Right lung (tissue), 5 donors: ENCODE data around the gene CBR4. TPM values are rescaled to one million over a fixed set of nuclear protein-coding genes. Genes with fewer than 3 reads are reported as not detected.
"Not testable (repeated sequence)": the region's sequence is repeated elsewhere in the genome, so short reads cannot be mapped to it uniquely, and the experiment has no call there.

Experiments used
- DNase-seq, 2 donors: peaks; one replicate each; pipeline ENCODE4 v3.0.0-alpha.2; 2013
- polyA plus RNA-seq, 5 donors: library from polyadenylated mRNA; unstranded; fragments of 120-200 nt; gene quantifications; one replicate each; pipeline versions ENCODE4 v1.2.1 to v1.2.3, GENCODE V29; 2013; ENCODE audit warnings: inconsistent platforms in 1 of 5, low replicate concordance in 1 of 5; ENCODE audit not compliant: insufficient read length in 5 of 5, insufficient read depth in 1 of 5

Gene CBR4
- polyA plus RNA-seq, 5 donors: 20.8 to 37.5 (median 32.0) TPM

- DNase-seq: not testable (repeated sequence)
Measured at GRCh38 chr4:169035871-169036620, 26.0 kb upstream of the CBR4 start.

DNA sequence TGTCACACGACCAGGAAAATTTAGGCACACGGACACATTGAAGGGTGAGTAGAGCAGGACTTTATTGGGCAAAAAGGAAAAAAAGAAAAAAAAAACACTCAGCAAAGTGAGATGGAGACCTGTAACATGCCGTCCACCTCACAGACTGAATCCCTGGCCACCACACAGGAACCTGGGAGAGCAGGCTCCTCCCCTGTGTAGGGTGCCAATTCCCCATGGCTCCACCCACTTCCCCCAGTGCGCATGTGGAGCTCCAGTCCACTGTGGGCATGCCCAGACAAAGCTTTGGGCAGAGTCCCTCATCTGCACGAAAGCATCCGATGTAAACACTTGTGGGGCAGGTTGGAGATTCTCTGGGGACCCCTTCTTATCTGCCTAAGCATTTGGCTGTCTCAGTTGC, 23.6 kb upstream of the CBR4 start:
- DNase-seq: no peak

- DNase-seq: no peak
Measured at GRCh38 chr4:169032883-169033645, 23.0 kb upstream of the CBR4 start.

DNA sequence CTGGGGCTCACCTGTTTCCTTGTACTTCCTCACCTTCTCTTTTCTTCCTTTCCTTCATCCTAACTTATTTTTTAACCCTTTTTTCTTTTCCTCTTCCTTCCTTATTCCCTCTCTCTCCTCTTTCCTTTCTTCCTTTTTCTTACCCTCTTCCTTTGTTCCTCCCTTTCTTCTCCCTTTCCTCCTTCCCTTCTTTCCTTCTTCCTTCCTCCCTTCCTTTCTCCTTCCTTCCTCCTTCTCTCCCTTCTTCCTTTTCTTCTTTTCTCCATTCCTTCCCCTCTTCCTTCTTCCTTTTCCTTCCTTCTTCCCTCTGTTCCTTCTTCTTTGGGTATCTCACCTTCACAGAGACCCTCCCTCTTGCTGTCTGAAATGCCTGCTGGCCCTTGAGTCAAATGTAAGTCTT, 22.1 kb upstream of the CBR4 start:
- DNase-seq: no peak

- DNase-seq: no peak
Measured at GRCh38 chr4:169031392-169031791, 21.3 kb upstream of the CBR4 start.

- DNase-seq: no peak
Measured at GRCh38 chr4:169030562-169030982, 20.5 kb upstream of the CBR4 start.

DNA sequence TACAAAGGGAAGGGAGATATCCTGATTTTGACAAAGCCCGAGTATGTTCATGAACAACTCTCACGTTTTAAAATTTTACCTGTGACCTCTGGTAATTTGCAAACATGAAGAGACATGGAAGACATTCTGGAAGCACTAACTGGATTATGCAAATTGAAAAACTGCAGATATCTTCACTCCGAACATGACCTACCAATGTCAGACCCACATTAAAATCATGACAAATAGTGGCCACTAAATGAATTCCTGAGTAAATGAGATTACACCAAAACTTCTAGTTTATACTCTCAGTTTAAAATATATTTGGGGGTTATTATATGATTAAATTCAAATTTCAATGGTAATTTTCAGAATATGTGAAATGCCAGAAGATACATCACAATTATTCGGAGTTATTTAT, 19.9 kb upstream of the CBR4 start:
- no peak for DNase-seq

DNA sequence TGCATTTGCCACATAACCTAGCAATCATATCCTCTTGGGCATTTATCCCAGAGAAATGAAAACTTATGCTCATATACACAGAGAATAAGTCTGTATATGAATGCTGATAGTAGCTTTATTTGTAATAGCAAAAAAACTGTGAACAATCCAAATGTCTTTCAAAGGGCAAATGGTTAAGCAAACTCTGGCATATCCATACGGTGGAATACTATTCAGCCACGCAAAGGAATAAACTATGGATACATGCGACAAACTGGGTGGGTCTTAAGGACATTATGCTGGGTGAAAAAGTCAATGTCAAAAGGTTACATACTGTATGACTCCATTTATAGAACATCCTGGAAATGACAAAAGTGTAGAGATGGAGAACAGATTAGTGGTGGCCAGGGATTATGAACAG, 17.6 kb upstream of the CBR4 start:
- DNase-seq: no peak

- DNase-seq: no peak
Measured at GRCh38 chr4:169025184-169025583, 15.1 kb upstream of the CBR4 start.

- no peak for DNase-seq
Measured at GRCh38 chr4:169024762-169025161, 14.7 kb upstream of the CBR4 start.

DNA sequence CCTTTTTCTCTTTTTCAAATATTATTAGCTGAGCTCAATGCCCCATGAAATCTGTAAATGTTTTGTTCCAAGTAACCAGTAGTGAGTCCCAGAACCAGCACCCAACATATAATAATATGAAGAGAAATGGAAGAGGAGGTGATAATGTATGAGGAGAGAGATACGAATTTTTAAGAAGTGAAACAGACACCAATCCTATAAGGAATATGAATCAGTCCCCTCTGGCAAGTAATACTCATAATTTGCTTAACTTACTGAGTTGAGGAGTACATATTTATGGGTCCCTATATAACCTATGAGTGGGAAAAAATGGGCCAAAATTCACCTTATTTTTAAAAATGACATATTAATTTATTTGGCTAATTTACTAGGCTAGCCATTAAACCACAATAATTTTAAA, 8.4 kb upstream of the CBR4 start:
- DNase-seq: no peak

DNA sequence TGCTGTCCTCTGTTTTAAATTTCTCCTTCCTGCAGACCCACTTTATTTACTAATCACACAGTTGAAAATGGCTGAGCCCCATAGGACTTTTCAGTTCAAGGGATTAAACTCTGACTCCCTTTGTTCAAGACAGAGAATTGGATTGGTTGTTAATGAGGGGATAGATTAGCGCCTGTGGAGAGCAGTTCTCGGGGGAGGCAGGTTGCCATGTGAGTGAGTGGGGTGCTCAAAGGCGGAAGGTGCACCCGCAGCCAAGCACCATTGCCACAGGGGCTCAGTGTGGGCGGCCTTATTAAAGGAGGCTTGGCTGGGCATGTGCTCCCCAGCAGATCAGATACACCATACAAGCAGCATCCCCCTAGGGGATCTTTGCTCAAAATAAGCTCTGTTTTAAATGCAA, 7.9 kb upstream of the CBR4 start:
- no peak for DNase-seq

GRCh38 chr4:169015186-169015623, 5.2 kb upstream of the CBR4 start:
- DNase-seq: no peak

GRCh38 chr4:169014586-169014985, 4.5 kb upstream of the CBR4 start:
- DNase-seq: no peak

GRCh38 chr4:169013396-169013795, 3.3 kb upstream of the CBR4 start:
- no peak for DNase-seq

- no peak for DNase-seq
Measured at GRCh38 chr4:169012049-169012448, 2.0 kb upstream of the CBR4 start.

DNA sequence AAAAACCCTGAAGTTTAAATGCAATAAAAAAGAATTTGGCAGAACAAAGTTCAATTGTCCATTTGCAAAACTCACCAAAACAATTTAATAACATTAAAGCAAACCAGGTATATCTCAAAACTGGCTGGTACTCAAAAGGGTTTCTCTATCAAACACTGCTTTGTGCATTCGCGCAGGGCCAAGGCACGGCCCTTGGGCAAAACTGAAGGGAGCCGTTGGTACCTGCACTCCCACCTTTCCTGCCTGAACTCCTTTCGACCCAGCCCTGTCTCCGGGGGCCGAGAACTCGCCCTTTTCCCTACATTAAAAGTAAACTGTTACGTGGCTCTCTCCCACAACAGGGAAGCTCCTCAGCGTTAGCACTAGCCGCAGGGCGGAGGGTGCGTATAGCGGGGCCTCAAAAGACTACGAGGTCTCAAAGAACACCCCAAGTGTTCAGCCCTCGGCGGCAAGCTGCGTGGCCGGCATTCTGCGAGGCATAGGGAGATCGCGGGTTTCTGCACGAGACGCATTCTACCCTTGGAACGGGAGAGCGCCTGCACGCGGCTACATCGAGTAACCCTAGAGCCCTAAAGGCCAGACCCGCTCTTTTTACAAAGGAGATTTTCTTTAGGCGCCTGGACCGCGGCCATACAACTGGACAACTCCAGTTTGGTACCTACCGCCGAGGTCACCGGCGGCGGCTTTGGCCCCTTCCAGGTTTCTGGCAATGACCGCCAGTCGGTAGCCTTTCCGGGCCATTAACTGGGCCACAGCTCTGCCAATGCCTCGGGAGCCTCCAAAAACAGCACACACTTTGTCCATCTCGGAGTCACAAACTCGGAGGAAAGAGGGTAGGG, 550 bp downstream of the CBR4 start:
- peak in 1 of 2 donors; percentile 79 for DNase-seq

DNA sequence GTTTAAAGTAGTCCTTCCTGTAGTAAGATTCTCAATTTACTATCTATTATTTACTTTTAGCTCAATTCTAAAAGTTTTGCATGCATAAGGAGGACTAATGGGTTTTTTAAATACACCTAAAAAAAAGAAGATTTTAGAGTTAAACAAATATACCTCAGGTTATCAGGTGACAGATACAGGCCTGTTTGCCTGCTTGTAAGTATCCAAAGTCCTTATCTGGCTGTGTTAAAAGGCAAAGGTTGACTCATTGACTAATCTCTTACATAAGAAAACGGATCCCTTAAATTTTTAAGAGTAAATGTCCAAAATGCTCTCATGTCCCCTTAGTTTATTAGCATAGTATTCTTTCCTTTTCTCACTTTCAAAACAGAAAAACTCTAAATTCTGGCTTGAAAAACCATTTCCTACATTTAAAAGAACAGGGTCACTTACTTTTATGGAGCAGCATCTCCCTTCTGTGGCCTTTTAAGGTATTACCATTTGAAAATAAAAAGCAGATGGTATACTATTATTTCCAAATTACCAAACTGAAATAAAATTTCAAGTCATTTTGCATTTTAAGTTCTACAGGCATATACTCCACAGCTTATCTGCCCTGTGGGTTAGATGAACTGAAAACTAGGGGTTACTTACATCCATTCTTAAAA, 4.5 kb downstream of the CBR4 start:
- DNase-seq: no peak

GRCh38 chr4:169000315-169000714, 9.7 kb downstream of the CBR4 start:
- DNase-seq: no peak

DNA sequence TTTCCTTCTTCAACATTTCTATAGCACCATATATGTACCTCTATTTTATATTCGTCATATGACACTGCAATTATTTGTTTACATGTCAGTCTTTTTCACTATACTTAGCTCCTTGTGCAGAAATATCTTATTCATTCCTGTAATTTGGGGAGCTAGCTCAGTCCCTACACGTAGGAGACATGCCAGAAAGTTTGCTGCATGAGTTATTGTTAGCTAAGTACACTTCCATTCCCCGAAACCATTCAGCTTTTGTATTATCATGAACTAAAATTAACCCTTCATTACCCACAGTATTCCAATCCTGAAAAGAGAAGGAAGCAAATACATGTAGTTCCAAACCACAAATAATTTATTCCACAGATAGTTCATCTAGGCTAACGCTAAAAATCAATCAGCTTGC, 10.2 kb downstream of the CBR4 start:
- DNase-seq: no peak

GRCh38 chr4:168998596-168998995, 11.5 kb downstream of the CBR4 start:
- no peak for DNase-seq
